MCF 10A (cell line): ENCODE data around the gene LRRC36. TPM values are rescaled to one million over a fixed set of nuclear protein-coding genes. Genes with fewer than 3 reads are reported as not detected.
A peak's percentile ranks its signal among the peaks of the same experiment; 100 is the strongest.

Experiments
- BruUV-seq: library from RNA; stranded (reverse); fragments of 400-500 nt; replicated peaks from 2 replicates; lab custom pipeline; 2021; lab: Mats Ljungman, UMichigan
- CTCF ChIA-PET: fragments of 300-600 bp; sonication (Branson Sonifier 250); formaldehyde crosslinking; extraction: SDS; loops from one replicate; lab custom pipeline; 2021; ENCODE audit warnings: antibody characterized with exemption, inconsistent platforms; lab: Yijun Ruan, JAX
- POLR2A ChIA-PET: fragments of 300-600, 350-650 bp; sonication (Branson Sonifier 250); formaldehyde crosslinking; extraction: SDS; loops from one replicate; lab custom pipeline; 2020; ENCODE audit warnings: antibody characterized with exemption, inconsistent platforms; lab: Yijun Ruan, JAX
- DNase-seq: peaks from one replicate; pipeline ENCODE4 v3.0.0-alpha.2; 2018; ENCODE audit not compliant: unreplicated experiment
- H3K27ac Mint-ChIP-seq: one replicate; pipeline ENCODE4 v1.8.0; 2022; ENCODE audit warnings: mild to moderate bottlenecking, low read depth, mixed read lengths; ENCODE audit not compliant: unreplicated experiment
- H3K27me3 Mint-ChIP-seq: one replicate; pipeline ENCODE4 v1.8.0; 2022; ENCODE audit warnings: mixed read lengths; ENCODE audit not compliant: insufficient read depth, unreplicated experiment
- H3K36me3 Mint-ChIP-seq: one replicate; pipeline ENCODE4 v1.8.0; 2022; ENCODE audit warnings: mild to moderate bottlenecking, moderate library complexity, mixed read lengths; ENCODE audit not compliant: insufficient read depth, unreplicated experiment
- H3K4me1 Mint-ChIP-seq: one replicate; pipeline ENCODE4 v1.8.0; 2022; ENCODE audit warnings: mixed read lengths; ENCODE audit not compliant: insufficient read depth, unreplicated experiment
- H3K4me3 Mint-ChIP-seq: one replicate; pipeline ENCODE4 v1.8.0; 2022; ENCODE audit warnings: mild to moderate bottlenecking, moderate library complexity, mixed read lengths; ENCODE audit not compliant: unreplicated experiment
- H3K9me3 Mint-ChIP-seq: one replicate; pipeline ENCODE4 v1.8.0; 2022; ENCODE audit warnings: mixed read lengths; ENCODE audit not compliant: unreplicated experiment
- intact Hi-C: fragments of 100-400 bp; cut with micrococcal nuclease; formaldehyde crosslinking; loops from 2 replicates; pipeline ENCODE4 v1.14.1; 2022
- total RNA-seq: library from RNA; stranded (reverse); gene quantifications from 2 replicates; pipeline ENCODE4 v1.2.3, GENCODE V29; 2022
- TF ChIP-seq, protein P1 (sequence below): fragments of 200-600 bp; IDR thresholded peaks from one replicate; pipeline ENCODE4 v1.8.0; 2022; ENCODE audit warnings: antibody characterized with exemption, mild to moderate bottlenecking; ENCODE audit not compliant: unreplicated experiment

The LRRC36 gene
- total RNA-seq, 1 experiment from 2014 or later = not detected

- Mint-ChIP-seq H3K9me3 (no peaks in the 10 kb centered on the region), H3K36me3 (no peaks in the 10 kb centered on the region), H3K27ac (no peak overlapping the region), H3K27me3 (peaks cover 12% of the 10 kb centered on the region), H3K4me1 (peaks cover 14% of the 10 kb centered on the region), H3K4me3 (no peak overlapping the region)
- no TSS peak for BruUV-seq
- intact Hi-C loops = no loop called here
- TF ChIP-seq, protein P1, sequence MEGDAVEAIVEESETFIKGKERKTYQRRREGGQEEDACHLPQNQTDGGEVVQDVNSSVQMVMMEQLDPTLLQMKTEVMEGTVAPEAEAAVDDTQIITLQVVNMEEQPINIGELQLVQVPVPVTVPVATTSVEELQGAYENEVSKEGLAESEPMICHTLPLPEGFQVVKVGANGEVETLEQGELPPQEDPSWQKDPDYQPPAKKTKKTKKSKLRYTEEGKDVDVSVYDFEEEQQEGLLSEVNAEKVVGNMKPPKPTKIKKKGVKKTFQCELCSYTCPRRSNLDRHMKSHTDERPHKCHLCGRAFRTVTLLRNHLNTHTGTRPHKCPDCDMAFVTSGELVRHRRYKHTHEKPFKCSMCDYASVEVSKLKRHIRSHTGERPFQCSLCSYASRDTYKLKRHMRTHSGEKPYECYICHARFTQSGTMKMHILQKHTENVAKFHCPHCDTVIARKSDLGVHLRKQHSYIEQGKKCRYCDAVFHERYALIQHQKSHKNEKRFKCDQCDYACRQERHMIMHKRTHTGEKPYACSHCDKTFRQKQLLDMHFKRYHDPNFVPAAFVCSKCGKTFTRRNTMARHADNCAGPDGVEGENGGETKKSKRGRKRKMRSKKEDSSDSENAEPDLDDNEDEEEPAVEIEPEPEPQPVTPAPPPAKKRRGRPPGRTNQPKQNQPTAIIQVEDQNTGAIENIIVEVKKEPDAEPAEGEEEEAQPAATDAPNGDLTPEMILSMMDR = no peak
- no peak for DNase-seq
- ChIA-PET POLR2A (interaction anchor here (1.0 to 1.7 kb wide), 2 partner anchors 9 to 56 kb away, joined by 3 to 5 read pairs; partner anchors contain the start of genes ATP6V0D1 and ZDHHC1), CTCF (interaction anchor here (0.6 to 4.8 kb wide), 6 partner anchors 9 to 324 kb away, joined by 3 to 29 read pairs (median 4); partner anchors contain the start of genes ATP6V0D1 and ZDHHC1)
Measured at GRCh38 chr16:67425580-67425979, 99.0 kb downstream of the LRRC36 start.

DNA sequence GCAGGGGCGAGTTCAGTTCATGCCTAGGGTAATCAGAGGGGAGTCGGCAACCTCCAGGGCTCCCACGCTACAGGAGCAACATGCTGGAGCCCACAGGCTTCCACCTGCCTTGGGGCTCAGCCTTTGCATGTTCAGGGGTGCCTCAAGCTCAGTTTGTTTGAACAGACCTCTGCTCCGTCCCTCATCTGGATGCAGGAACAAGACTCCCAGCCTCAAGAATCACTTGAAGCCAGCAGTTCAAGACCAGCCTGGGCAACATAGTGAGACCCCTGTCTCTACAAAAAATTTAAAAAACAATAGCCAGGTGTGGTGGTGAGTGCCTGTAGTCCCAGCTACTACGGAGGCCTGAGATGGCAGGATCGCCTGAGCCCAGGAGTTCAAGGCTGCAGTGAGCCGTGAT is 99.4 kb downstream of the LRRC36 start:
- no peak overlapping the region for H3K4me3 Mint-ChIP-seq
- H3K4me1 Mint-ChIP-seq = peaks cover 14% of the 10 kb centered on the region
- H3K27ac Mint-ChIP-seq = no peak overlapping the region
- TF ChIP-seq, protein P1 = no peak
- ChIA-PET POLR2A (interaction anchor here (1.0 to 1.7 kb wide), 2 partner anchors 9 to 55 kb away, joined by 3 to 5 read pairs; partner anchors contain the start of genes ATP6V0D1 and ZDHHC1), CTCF (interaction anchor here (0.6 to 4.8 kb wide), 9 partner anchors 9 to 325 kb away, joined by 3 to 53 read pairs (median 5); partner anchors contain the start of genes ATP6V0D1 and ZDHHC1)
- intact Hi-C loops = no loop called here
- H3K27me3 Mint-ChIP-seq = peaks cover 12% of the 10 kb centered on the region
- H3K36me3 Mint-ChIP-seq = no peaks in the 10 kb centered on the region
- no TSS peak for BruUV-seq
- no peaks in the 10 kb centered on the region for H3K9me3 Mint-ChIP-seq
- no peak for DNase-seq

GRCh38 chr16:67426950-67427349 is 100.3 kb downstream of the LRRC36 start:
- Mint-ChIP-seq H3K4me1 (peaks cover 14% of the 10 kb centered on the region), H3K27ac (no peak overlapping the region), H3K36me3 (no peaks in the 10 kb centered on the region), H3K9me3 (no peaks in the 10 kb centered on the region), H3K4me3 (no peak overlapping the region), H3K27me3 (peaks cover 12% of the 10 kb centered on the region)
- DNase-seq = no peak
- ChIA-PET POLR2A (interaction anchor here (0.7 to 1.7 kb wide), 2 partner anchors 54 to 219 kb away, joined by 3 to 5 read pairs; partner anchors contain the start of gene ATP6V0D1), CTCF (interaction anchor here (0.5 to 4.8 kb wide), 20 partner anchors 9 to 818 kb away, joined by 3 to 53 read pairs (median 5); partner anchors contain the start of genes TPPP3 and ZDHHC1)
- TF ChIP-seq, protein P1 = no peak
- BruUV-seq = no TSS peak
- intact Hi-C loops = no loop called here

GRCh38 chr16:67428146-67428731 is 101.6 kb downstream of the LRRC36 start:
- ChIA-PET POLR2A (interaction anchor here (0.5 to 1.7 kb wide), 9 partner anchors 11 to 429 kb away, joined by 3 to 6 read pairs (median 4); partner anchors contain the start of genes ATP6V0D1 and ZDHHC1), CTCF (interaction anchor here (0.5 to 4.8 kb wide), 39 partner anchors 11 to 578 kb away, joined by 3 to 53 read pairs (median 4); partner anchors contain the start of gene ZDHHC1)
- Mint-ChIP-seq H3K9me3 (no peaks in the 10 kb centered on the region), H3K27ac (no peak overlapping the region), H3K27me3 (peaks cover 12% of the 10 kb centered on the region), H3K4me1 (peaks cover 14% of the 10 kb centered on the region), H3K36me3 (no peaks in the 10 kb centered on the region), H3K4me3 (no peak overlapping the region)
- TF ChIP-seq, protein P1 = peak; percentile 81
- peak; percentile 73 for DNase-seq
- BruUV-seq = no TSS peak
- intact Hi-C loops = loop anchor here (1.0 kb wide), 2 partner anchors 19 to 37 kb away; no protein-coding TSS in a partner anchor
